Astrocyte (in vitro differentiated cells and primary cell): ENCODE results near the gene REPS1. TPM values are rescaled to one million over a fixed set of nuclear protein-coding genes. Genes with fewer than 3 reads are reported as not detected.

Experiments used
- DNase-seq: peaks from one replicate; pipeline ENCODE4 v3.0.0-alpha.2; 2010; ENCODE audit warnings: low read depth
- FAIRE-seq: peaks from 2 replicates; lab custom pipeline; 2011; peaks lifted over from hg19 to GRCh38; lab: Jason Lieb, UNC
- H2AFZ ChIP-seq: 2 replicates; pipeline ENCODE4 v1.6.0; 2012; ENCODE audit warnings: low read depth, low read length, inconsistent platforms
- H3K27ac ChIP-seq: 2 replicates; pipeline ENCODE4 v1.5.1; 2011; ENCODE audit warnings: low read depth, low read length, inconsistent platforms
- H3K27me3 ChIP-seq: 2 replicates; pipeline ENCODE4 v1.6.0; 2011; ENCODE audit warnings: low read length, inconsistent platforms; ENCODE audit not compliant: insufficient read depth
- H3K36me3 ChIP-seq: 2 replicates; pipeline ENCODE4 v1.5.1; 2011; ENCODE audit warnings: low read length, inconsistent platforms; ENCODE audit not compliant: insufficient read depth
- H3K4me1 ChIP-seq: 2 replicates; pipeline ENCODE4 v1.5.1; 2011; ENCODE audit warnings: low read length, inconsistent platforms; ENCODE audit not compliant: insufficient read depth
- H3K4me2 ChIP-seq: 2 replicates; pipeline ENCODE4 v1.6.0; 2012; ENCODE audit warnings: low read length, inconsistent platforms
- H3K4me3 ChIP-seq: 2 replicates; pipeline ENCODE4 v1.5.1; 2011; ENCODE audit warnings: low read depth, mild to moderate bottlenecking, low read length, inconsistent platforms; ENCODE audit not compliant: insufficient read depth
- H3K79me2 ChIP-seq: 2 replicates; pipeline ENCODE4 v1.6.0; 2012; ENCODE audit warnings: mild to moderate bottlenecking, low read length, inconsistent platforms; ENCODE audit not compliant: insufficient read depth
- H3K9ac ChIP-seq: 2 replicates; pipeline ENCODE4 v1.6.0; 2012; ENCODE audit warnings: mild to moderate bottlenecking, low read length, inconsistent platforms
- H3K9me3 ChIP-seq: 2 replicates; pipeline ENCODE4 v1.5.1; 2012; ENCODE audit warnings: low read depth, mild to moderate bottlenecking, low read length, inconsistent platforms; ENCODE audit not compliant: insufficient read depth
- H4K20me1 ChIP-seq: 2 replicates; pipeline ENCODE4 v1.6.0; 2012; ENCODE audit warnings: low read length, inconsistent platforms; ENCODE audit not compliant: insufficient read depth
- H3K27ac Mint-ChIP-seq: one replicate; pipeline ENCODE4 v1.8.0; 2021; ENCODE audit warnings: mild to moderate bottlenecking, mixed read lengths; ENCODE audit not compliant: unreplicated experiment
- H3K27me3 Mint-ChIP-seq: one replicate; pipeline ENCODE4 v1.8.0; 2021; ENCODE audit warnings: low read depth, mixed read lengths; ENCODE audit not compliant: unreplicated experiment
- H3K36me3 Mint-ChIP-seq: one replicate; pipeline ENCODE4 v1.8.0; 2021; ENCODE audit warnings: low read depth, mixed read lengths; ENCODE audit not compliant: unreplicated experiment
- H3K4me1 Mint-ChIP-seq: one replicate; pipeline ENCODE4 v1.8.0; 2021; ENCODE audit warnings: low read depth, mixed read lengths; ENCODE audit not compliant: unreplicated experiment
- H3K4me3 Mint-ChIP-seq: one replicate; pipeline ENCODE4 v1.8.0; 2021; ENCODE audit warnings: mild to moderate bottlenecking, moderate library complexity, mixed read lengths; ENCODE audit not compliant: unreplicated experiment
- H3K9me3 Mint-ChIP-seq: one replicate; pipeline ENCODE4 v1.8.0; 2021; ENCODE audit warnings: mild to moderate bottlenecking, mixed read lengths; ENCODE audit not compliant: unreplicated experiment
- CTCF ChIP-seq: IDR thresholded peaks from 2 replicates; pipeline ENCODE4 v1.5.1; 2011; ENCODE audit warnings: low read depth, mild to moderate bottlenecking, inconsistent platforms, low read length, moderate library complexity; ENCODE audit not compliant: insufficient read depth
- EZH2 ChIP-seq: IDR thresholded peaks from 2 replicates; pipeline ENCODE4 v1.6.1; 2012; ENCODE audit warnings: mild to moderate bottlenecking, low read length, inconsistent platforms; ENCODE audit not compliant: insufficient read depth
- total RNA-seq: library from RNA; stranded (reverse); gene quantifications from 2 replicates; pipeline ENCODE4 v1.2.1, GENCODE V29; 2021

The REPS1 gene
- total RNA-seq, 1 donor from 2014 or later = 39.1 TPM

- no peaks in the 10 kb centered on the region for H3K27me3 ChIP-seq
- H2AFZ ChIP-seq = no peak overlapping the region
- no peak overlapping the region for H3K4me2 ChIP-seq
- Mint-ChIP-seq H3K27me3 (no peaks in the 10 kb centered on the region), H3K27ac (no peak overlapping the region), H3K9me3 (no peaks in the 10 kb centered on the region), H3K36me3 (no peaks in the 10 kb centered on the region), H3K4me3 (no peak overlapping the region), H3K4me1 (peaks cover 5% of the 10 kb centered on the region)
- H4K20me1 ChIP-seq = peaks cover 6% of the 10 kb centered on the region
- no peaks in the 10 kb centered on the region for H3K36me3 ChIP-seq
- H3K27ac ChIP-seq = no peak overlapping the region
- H3K4me3 ChIP-seq = no peak overlapping the region
- FAIRE-seq = no peak
- H3K9me3 ChIP-seq = no peaks in the 10 kb centered on the region
- peaks cover 96% of the 10 kb centered on the region for H3K79me2 ChIP-seq
- H3K9ac ChIP-seq = no peak overlapping the region
- H3K4me1 ChIP-seq = peaks cover 5% of the 10 kb centered on the region
- TF ChIP-seq EZH2 (no peak), CTCF (no peak)
- no peak for DNase-seq
Measured at GRCh38 chr6:138965291-138965874, 22.7 kb downstream of the REPS1 start.

GRCh38 chr6:138964012-138964411 lies 24.0 kb downstream of the REPS1 start:
- Mint-ChIP-seq H3K27ac (no peak overlapping the region), H3K36me3 (no peaks in the 10 kb centered on the region), H3K9me3 (no peaks in the 10 kb centered on the region), H3K4me1 (no peaks in the 10 kb centered on the region), H3K27me3 (no peaks in the 10 kb centered on the region), H3K4me3 (no peak overlapping the region)
- no peak overlapping the region for H3K27ac ChIP-seq
- H3K27me3 ChIP-seq = no peaks in the 10 kb centered on the region
- H2AFZ ChIP-seq = no peak overlapping the region
- no peak overlapping the region for H3K9ac ChIP-seq
- peaks cover 10% of the 10 kb centered on the region for H4K20me1 ChIP-seq
- no peak overlapping the region for H3K4me3 ChIP-seq
- TF ChIP-seq CTCF (no peak), EZH2 (no peak)
- H3K9me3 ChIP-seq = no peaks in the 10 kb centered on the region
- H3K36me3 ChIP-seq = no peaks in the 10 kb centered on the region
- H3K4me2 ChIP-seq = peak overlapping the region; percentile 28
- H3K79me2 ChIP-seq = peaks cover 94% of the 10 kb centered on the region
- no peak for DNase-seq
- no peak for FAIRE-seq
- H3K4me1 ChIP-seq = no peaks in the 10 kb centered on the region

- no peaks in the 10 kb centered on the region for H3K36me3 ChIP-seq
- no peaks in the 10 kb centered on the region for H3K9me3 ChIP-seq
- no peak overlapping the region for H3K27ac ChIP-seq
- Mint-ChIP-seq H3K4me1 (no peaks in the 10 kb centered on the region), H3K27me3 (no peaks in the 10 kb centered on the region), H3K4me3 (no peak overlapping the region), H3K36me3 (no peaks in the 10 kb centered on the region), H3K27ac (no peak overlapping the region), H3K9me3 (no peaks in the 10 kb centered on the region)
- TF ChIP-seq CTCF (no peak), EZH2 (no peak)
- H3K9ac ChIP-seq = no peak overlapping the region
- FAIRE-seq (peak; percentile 49), DNase-seq (no peak)
- no peak overlapping the region for H3K4me3 ChIP-seq
- no peak overlapping the region for H2AFZ ChIP-seq
- peaks cover 94% of the 10 kb centered on the region for H3K79me2 ChIP-seq
- no peaks in the 10 kb centered on the region for H3K4me1 ChIP-seq
- peaks cover 10% of the 10 kb centered on the region for H4K20me1 ChIP-seq
- peak overlapping the region; percentile 28 for H3K4me2 ChIP-seq
- no peaks in the 10 kb centered on the region for H3K27me3 ChIP-seq
Measured at GRCh38 chr6:138963531-138963930, 24.5 kb downstream of the REPS1 start.
